Esophagus squamous epithelium (tissue), 5 donors: ENCODE data around the gene PTPRT. TPM values are rescaled to one million over a fixed set of nuclear protein-coding genes. Genes with fewer than 3 reads are reported as not detected.

Experiments used
- DNase-seq: peaks from one replicate; lab custom pipeline; 2025; lab: John Stamatoyannopoulos, UW
- H3K27ac ChIP-seq, 4 donors: fragments of 200-600 bp; sonication (generic); one replicate each; pipeline ENCODE4 v1.5.1; 2016 to 2019; ENCODE audit warnings: mild to moderate bottlenecking in 1 of 4
- H3K27me3 ChIP-seq, 4 donors: fragments of 200-600 bp; sonication (generic); 1 replicate in 3 of 4; 2 replicates in 1 of 4; pipeline versions ENCODE4 v1.5.1 to v1.6.0; 2017 to 2021; ENCODE audit warnings: antibody characterized with exemption in 1 of 4
- H3K36me3 ChIP-seq, 3 donors: fragments of 200-600 bp; sonication (generic); one replicate each; pipeline ENCODE4 v1.5.1; 2016 to 2019
- H3K4me1 ChIP-seq, 3 donors: fragments of 200-600 bp; sonication (generic); one replicate each; pipeline ENCODE4 v1.5.1; 2017 to 2019
- H3K4me3 ChIP-seq, 4 donors: fragments of 200-600 bp; sonication (generic); 1 replicate in 3 of 4; 2 replicates in 1 of 4; pipeline ENCODE4 v1.5.1; 2016 to 2019; ENCODE audit warnings: mild to moderate bottlenecking in 2 of 4, moderate library complexity in 1 of 4
- H3K9me3 ChIP-seq, 3 donors: fragments of 200-600 bp; sonication (generic); one replicate each; pipeline ENCODE4 v1.5.1; 2016 to 2019
- CTCF ChIP-seq, 6 experiments: fragments of 450-650 bp in 4 of 6; fragments of 200-600 bp in 2 of 6; sonication (generic) in 2 of 6; IDR thresholded peaks; one replicate each; pipeline ENCODE4 v1.5.1; 2016 to 2019; ENCODE audit warnings: antibody characterized with exemption in 6 of 6, mild to moderate bottlenecking in 4 of 6, moderate library complexity in 4 of 6
- POLR2A ChIP-seq, 4 donors: fragments of 450-650 bp; IDR thresholded peaks; one replicate each; pipeline ENCODE4 v1.6.1; 2017; ENCODE audit warnings: antibody characterized with exemption in 4 of 4, mild to moderate bottlenecking in 4 of 4, moderate library complexity in 3 of 4
- WGBS, 2 donors: methylation state at CpG; one replicate each; pipeline ENCODE4 v1.1.5; 2018; 5-methylcytosine and 5-hydroxymethylcytosine counted together
- intact Hi-C: fragments of 100-400 bp; cut with DNase I; formaldehyde crosslinking; loops from one replicate; pipeline ENCODE4 v1.15.0; 2022
- total RNA-seq, 4 donors: library from RNA; depleted of rRNA; stranded (reverse); fragments of >200 nt; gene quantifications; one replicate each; pipeline ENCODE4 v1.1.0, GENCODE V29; 2016
- donor health status: DM: yes; HTN: yes; CAD: no.

PTPRT gene
- total RNA-seq, 4 donors from 2014 or later: under 0.01 to 0.06 TPM; not detected in 2

DNA sequence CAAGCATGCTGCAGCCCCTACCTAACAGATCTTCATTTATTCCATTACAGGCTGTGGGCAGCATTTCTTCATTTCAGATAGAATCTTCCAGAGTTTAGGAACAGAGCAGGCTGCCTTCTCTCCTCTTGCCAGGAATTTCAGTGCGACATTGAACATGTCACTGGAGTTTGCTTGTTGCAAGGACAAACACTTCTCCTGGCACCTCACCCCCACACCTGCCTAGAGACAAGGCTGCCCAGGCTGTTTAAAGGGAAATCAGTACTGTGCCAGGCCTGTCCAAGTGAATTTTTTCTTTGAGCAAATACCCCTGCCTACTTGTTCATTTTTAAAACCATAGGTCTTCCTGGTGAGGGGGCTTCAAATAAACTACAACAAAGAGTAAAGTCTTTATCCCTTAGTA, 594.1 kb downstream of the PTPRT start:
- H3K27me3 ChIP-seq: no peaks in the 10 kb centered on the region
- TF ChIP-seq CTCF (IDR thresholded peaks at IDR 0.05): no peak
- no peak for TF ChIP-seq POLR2A (IDR thresholded peaks at IDR 0.05)
- no peaks in the 10 kb centered on the region for H3K9me3 ChIP-seq
- intact Hi-C loops: no loop called here
- H3K4me3 ChIP-seq: no peak overlapping the region
- no peaks in the 10 kb centered on the region for H3K4me1 ChIP-seq
- 67 to 86% methylated on average over 1 of the region's 1 CpG for WGBS, 2 donors
- H3K27ac ChIP-seq: no peak overlapping the region
- no peak for DNase-seq
- H3K36me3 ChIP-seq: no peaks in the 10 kb centered on the region

DNA sequence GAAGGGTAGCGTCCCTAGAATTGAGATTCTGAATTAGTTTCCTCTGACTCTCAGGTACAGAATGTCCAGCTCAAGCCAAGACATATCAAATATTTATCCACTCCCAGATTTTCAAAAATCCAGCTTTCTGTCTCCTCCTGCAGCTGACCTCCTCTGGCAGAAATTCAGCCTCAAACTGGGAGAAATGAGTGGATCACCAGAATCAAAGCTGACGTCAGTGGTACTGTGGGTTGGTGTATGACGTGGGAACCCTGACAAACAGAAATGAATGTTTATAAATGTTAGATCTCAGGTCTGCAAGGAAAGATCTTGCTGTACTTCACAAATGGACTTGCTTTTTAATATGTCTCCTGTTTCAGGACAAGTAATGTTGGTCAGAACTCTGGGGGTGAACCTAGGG, 595.0 kb downstream of the PTPRT start:
- no peak overlapping the region for H3K27ac ChIP-seq
- intact Hi-C loops: no loop called here
- no peak for TF ChIP-seq POLR2A (IDR thresholded peaks at IDR 0.05)
- TF ChIP-seq CTCF (IDR thresholded peaks at IDR 0.05): no peak

GRCh38 chr20:42594011-42594410, 595.7 kb downstream of the PTPRT start:
- Histone ChIP-seq H3K4me1 (no peaks in the 10 kb centered on the region), H3K27me3 (no peaks in the 10 kb centered on the region), H3K36me3 (no peaks in the 10 kb centered on the region), H3K4me3 (no peak overlapping the region), H3K27ac (no peak overlapping the region), H3K9me3 (no peaks in the 10 kb centered on the region)
- TF ChIP-seq CTCF (IDR thresholded peaks at IDR 0.05): no peak
- no peak for TF ChIP-seq POLR2A (IDR thresholded peaks at IDR 0.05)
- intact Hi-C loops: no loop called here
- WGBS, 2 donors: 50 to 61% methylated on average over 7 of the region's 7 CpGs
- DNase-seq: no peak

More for the DNA sequence above, 595.0 kb downstream of the PTPRT start:
- no peak for DNase-seq
- Histone ChIP-seq H3K27me3 (no peaks in the 10 kb centered on the region), H3K4me3 (no peak overlapping the region), H3K36me3 (no peaks in the 10 kb centered on the region), H3K9me3 (no peaks in the 10 kb centered on the region), H3K4me1 (no peaks in the 10 kb centered on the region)
- WGBS, 2 donors: 71 to 82% methylated on average over 3 of the region's 3 CpGs

- H3K4me1 ChIP-seq: no peaks in the 10 kb centered on the region
- peaks cover 0 to 6% (median 0%) of the 10 kb centered on the region in 4 donors for H3K27me3 ChIP-seq
- H3K36me3 ChIP-seq: no peaks in the 10 kb centered on the region
- no peak overlapping the region for H3K4me3 ChIP-seq
- 42 to 43% methylated on average over 2 of the region's 2 CpGs for WGBS, 2 donors
- intact Hi-C loops: no loop called here
- no peaks in the 10 kb centered on the region for H3K9me3 ChIP-seq
- DNase-seq: no peak
- H3K27ac ChIP-seq: no peak overlapping the region
- TF ChIP-seq CTCF (IDR thresholded peaks at IDR 0.05) (no peak), POLR2A (IDR thresholded peaks at IDR 0.05) (no peak)
Measured at GRCh38 chr20:42589976-42590639, 599.6 kb downstream of the PTPRT start.

DNA sequence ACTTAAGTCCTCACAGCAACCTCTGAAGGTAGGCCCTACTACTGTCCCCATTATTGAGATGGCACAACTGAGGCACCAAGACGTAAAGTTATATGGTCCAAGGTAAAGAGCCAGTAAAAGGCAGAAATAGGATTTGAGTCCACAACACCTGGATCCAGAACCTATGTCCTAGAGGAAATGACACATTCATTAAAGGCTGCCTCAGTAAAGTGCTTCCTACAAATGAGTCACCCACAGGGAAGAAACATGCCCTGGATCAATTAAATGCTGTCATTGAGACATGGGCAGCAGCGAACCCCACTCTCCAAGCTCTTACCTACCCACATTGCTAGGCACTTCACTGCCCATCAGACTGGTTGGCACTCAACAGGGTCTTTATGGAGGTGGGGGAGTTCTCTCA, 600.9 kb downstream of the PTPRT start:
- DNase-seq: no peak
- Histone ChIP-seq H3K4me1 (no peaks in the 10 kb centered on the region), H3K4me3 (no peak overlapping the region), H3K36me3 (no peaks in the 10 kb centered on the region), H3K9me3 (no peaks in the 10 kb centered on the region), H3K27me3 (peaks cover 0 to 6% (median 0%) of the 10 kb centered on the region in 4 donors), H3K27ac (no peak overlapping the region)
- intact Hi-C loops: no loop called here
- TF ChIP-seq CTCF (IDR thresholded peaks at IDR 0.05) (no peak), POLR2A (IDR thresholded peaks at IDR 0.05) (no peak)
- WGBS, 2 donors: 47 to 66% methylated on average over 2 of the region's 2 CpGs
